IMR-90 (cell line): ENCODE results near the gene PHACTR3. TPM values are rescaled to one million over a fixed set of nuclear protein-coding genes. Genes with fewer than 3 reads are reported as not detected.

ENCODE experiments used
- ATAC-seq: fragments of 200-7000 bp; cut with Tn5 transposase; 2 replicates; pipeline ENCODE4 v1.9.1; 2020; ENCODE audit warnings: low read depth, mild to moderate bottlenecking, moderate library complexity
- BruUV-seq: library from RNA; stranded (reverse); fragments of 400-500 nt; replicated peaks from 2 replicates; lab custom pipeline; 2021; lab: Mats Ljungman, UMichigan
- CTCF ChIA-PET: fragments of 300-600 bp; formaldehyde crosslinking; extraction: SDS; loops from one replicate; lab custom pipeline; 2021; ENCODE audit warnings: antibody characterized with exemption; lab: Yijun Ruan, JAX
- POLR2A ChIA-PET: fragments of 300-600 bp; sonication (Branson Sonifier 250); formaldehyde crosslinking; loops from one replicate; lab custom pipeline; 2022; ENCODE audit warnings: antibody characterized with exemption; ENCODE audit not compliant: unreplicated experiment; lab: Charles Lee
- DNase-seq: peaks from one replicate; pipeline ENCODE4 v3.0.0; 2013
- H2AFZ ChIP-seq: replicated peaks from 2 replicates; pipeline ENCODE3; 2013; ENCODE audit warnings: low read length, mild to moderate bottlenecking; ENCODE audit not compliant: poor library complexity
- H2AK5ac ChIP-seq: 2 replicates; pipeline ENCODE4 v1.6.1; 2013; ENCODE audit warnings: low read depth, low read length, inconsistent platforms
- H2AK9ac ChIP-seq: replicated peaks from 2 replicates; pipeline ENCODE3; 2013; ENCODE audit warnings: mild to moderate bottlenecking, low read depth, low read length, moderate library complexity; ENCODE audit not compliant: poor library complexity
- H2BK120ac ChIP-seq: 2 replicates; pipeline ENCODE4 v1.6.1; 2013; ENCODE audit warnings: low read depth, low read length, inconsistent platforms
- H2BK15ac ChIP-seq: 3 replicates; pipeline ENCODE4 v1.6.1; 2013; ENCODE audit warnings: low read depth, low read length, inconsistent platforms
- H2BK20ac ChIP-seq: 2 replicates; pipeline ENCODE4 v1.6.1; 2013; ENCODE audit warnings: low read depth, mild to moderate bottlenecking, inconsistent platforms, low read length, moderate library complexity
- H2BK5ac ChIP-seq: 2 replicates; pipeline ENCODE4 v1.6.1; 2013; ENCODE audit warnings: mild to moderate bottlenecking, low read depth, low read length, inconsistent platforms; ENCODE audit not compliant: poor library complexity, severe bottlenecking
- H3K14ac ChIP-seq: replicated peaks from 2 replicates; pipeline ENCODE4 v1.6.1; 2013; ENCODE audit warnings: low read depth, low read length, inconsistent platforms
- H3K18ac ChIP-seq: 2 replicates; pipeline ENCODE4 v1.6.1; 2013; ENCODE audit warnings: low read depth, low read length, control low read depth
- H3K23ac ChIP-seq: 2 replicates; pipeline ENCODE4 v1.6.1; 2013; ENCODE audit warnings: low read depth, low read length, inconsistent platforms
- H3K27ac ChIP-seq: 2 replicates; pipeline ENCODE4 v1.5.1; 2013; ENCODE audit warnings: mild to moderate bottlenecking, control low read depth, low read length; ENCODE audit not compliant: insufficient read depth
- H3K27me3 ChIP-seq: 2 replicates; pipeline ENCODE4 v1.6.1; 2013; ENCODE audit warnings: low read length; ENCODE audit not compliant: control insufficient read depth, insufficient read depth
- H3K36me3 ChIP-seq: 2 replicates; pipeline ENCODE4 v1.6.1; 2013; ENCODE audit warnings: low read length, mixed read lengths; ENCODE audit not compliant: control insufficient read depth, insufficient read depth
- H3K4ac ChIP-seq: 2 replicates; pipeline ENCODE4 v1.6.1; 2013; ENCODE audit warnings: low read depth, low read length, inconsistent platforms
- H3K4me1 ChIP-seq: 2 replicates; pipeline ENCODE4 v1.6.1; 2013; ENCODE audit warnings: low read length, mixed read lengths; ENCODE audit not compliant: control insufficient read depth, insufficient read depth
- H3K4me2 ChIP-seq: 2 replicates; pipeline ENCODE4 v1.6.1; 2013; ENCODE audit warnings: low read depth, mild to moderate bottlenecking, control low read depth, low read length, moderate library complexity
- H3K4me3 ChIP-seq: 2 replicates; pipeline ENCODE4 v1.5.1; 2013; ENCODE audit warnings: low read depth, mild to moderate bottlenecking, control low read depth, low read length, moderate library complexity; ENCODE audit not compliant: insufficient read depth
- H3K56ac ChIP-seq: 2 replicates; pipeline ENCODE4 v1.6.1; 2013; ENCODE audit warnings: low read length, inconsistent platforms; ENCODE audit not compliant: insufficient read depth; ENCODE audit errors: extremely low read depth
- H3K79me1 ChIP-seq, 2 experiments: 2 replicates each; pipeline ENCODE4 v1.6.1; 2013; ENCODE audit warnings: low read length in 2 of 2, inconsistent platforms in 1 of 2, low read depth in 1 of 2
- H3K9ac ChIP-seq: 2 replicates; pipeline ENCODE4 v1.6.1; 2013; ENCODE audit warnings: low read depth, low read length, control low read depth
- H3K9me1 ChIP-seq: 2 replicates; pipeline ENCODE4 v1.6.1; 2013; ENCODE audit warnings: low read length, inconsistent platforms; ENCODE audit not compliant: insufficient read depth
- H3K9me3 ChIP-seq: 2 replicates; pipeline ENCODE4 v1.6.1; 2013; ENCODE audit warnings: low read length; ENCODE audit not compliant: control insufficient read depth, insufficient read depth
- H4K20me1 ChIP-seq: 2 replicates; pipeline ENCODE4 v1.6.1; 2013; ENCODE audit warnings: low read length, inconsistent platforms; ENCODE audit not compliant: insufficient read depth
- H4K5ac ChIP-seq: 2 replicates; pipeline ENCODE4 v1.6.1; 2013; ENCODE audit warnings: mild to moderate bottlenecking, low read depth, low read length, control low read depth
- H4K8ac ChIP-seq, 2 experiments: 2 replicates each; pipeline ENCODE4 v1.6.1; 2013; ENCODE audit warnings: low read depth in 2 of 2, low read length in 2 of 2, control low read depth in 1 of 2, inconsistent platforms in 1 of 2
- H4K91ac ChIP-seq: 2 replicates; pipeline ENCODE4 v1.6.1; 2013; ENCODE audit warnings: low read depth, low read length, inconsistent platforms; ENCODE audit not compliant: insufficient read depth
- CEBPB ChIP-seq: IDR thresholded peaks from 2 replicates; pipeline ENCODE4 v1.6.1; 2012; ENCODE audit warnings: low read depth, low read length, improper control_type of control experiment
- CTCF ChIP-seq: conservative IDR thresholded peaks from 2 replicates; pipeline ENCODE4 v1.5.1; 2012; ENCODE audit warnings: mild to moderate bottlenecking, low read depth, low read length, improper control_type of control experiment
- ELK1 ChIP-seq: fragments of 150-350 bp; IDR thresholded peaks from 2 replicates; pipeline ENCODE4 v1.6.1; 2016; ENCODE audit warnings: low read depth, mild to moderate bottlenecking, low read length, moderate library complexity, borderline replicate concordance
- FOS ChIP-seq: fragments of 150-350 bp; IDR thresholded peaks from 2 replicates; pipeline ENCODE4 v1.6.1; 2016; ENCODE audit warnings: low read depth, low read length
- MAFK ChIP-seq: IDR thresholded peaks from 2 replicates; pipeline ENCODE4 v1.6.1; 2012; ENCODE audit warnings: low read depth, low read length, improper control_type of control experiment
- MXI1 ChIP-seq: IDR thresholded peaks from 2 replicates; pipeline ENCODE4 v1.6.1; 2012; ENCODE audit warnings: low read depth, mild to moderate bottlenecking, low read length, moderate library complexity, borderline replicate concordance
- RAD21 ChIP-seq: IDR thresholded peaks from 2 replicates; pipeline ENCODE4 v1.6.1; 2012; ENCODE audit warnings: low read length, improper control_type of control experiment
- SMC3 ChIP-seq: fragments of 150-350 bp; IDR thresholded peaks from 2 replicates; pipeline ENCODE4 v1.6.1; 2016; ENCODE audit warnings: low read depth, mild to moderate bottlenecking, antibody characterized with exemption, low read length, moderate library complexity
- WGBS, 2 experiments: methylation state at CpG; one replicate each; pipeline versions ENCODE4 v1.1.5 to v1.1.7; 2013; ENCODE audit warnings: missing lambda C conversion rate in 2 of 2; ENCODE audit not compliant: insufficient read length in 1 of 2; ENCODE audit errors: extremely low coverage in 2 of 2; 5-methylcytosine and 5-hydroxymethylcytosine counted together
- dilution Hi-C: fragments of 300-500 bp; cut with HindIII; formaldehyde crosslinking; loops from one replicate; pipeline ENCODE4 v1.14.3; 2018; ENCODE audit warnings: low sequenced_read_pairs; ENCODE audit not compliant: unreplicated experiment
- in situ Hi-C: fragments of 300-500 bp; cut with MboI; formaldehyde crosslinking; loops from 3 replicates; pipeline ENCODE4 v1.14.3; 2019; ENCODE audit warnings: low sequenced_read_pairs, inconsistent platforms, mixed read lengths
- intact Hi-C: fragments of 100-400 bp; cut with micrococcal nuclease; formaldehyde crosslinking; loops from 2 replicates; pipeline ENCODE4 v1.10.0; 2022
- polyA plus RNA-seq, 3 experiments: library from polyadenylated mRNA; depleted of rRNA; stranded (reverse); fragments of >200 nt; gene quantifications; 2 replicates each; pipeline ENCODE4 v1.2.3, GENCODE V29; 2012; ENCODE audit warnings: low replicate concordance in 1 of 3
- total RNA-seq: library from RNA; depleted of rRNA; stranded (reverse); fragments of >200 nt; gene quantifications from 2 replicates; pipeline ENCODE4 v1.2.3, GENCODE V29; 2012
- TF ChIP-seq, protein P1 (sequence below): fragments of 150-350 bp; IDR thresholded peaks from 2 replicates; pipeline ENCODE4 v1.6.1; 2017; ENCODE audit warnings: mild to moderate bottlenecking, antibody characterized with exemption, low read length, low read depth

The PHACTR3 gene
- total and polyA plus RNA-seq, 2 of the 4 experiments (the other 2 are of a cell fraction) = not detected

- TF ChIP-seq MXI1 = no peak
Measured at GRCh38 chr20:59807909-59808728, 203.8 kb downstream of the PHACTR3 start (continued).

GRCh38 chr20:59808729-59809381 lies 204.5 kb downstream of the PHACTR3 start:
- CTCF ChIA-PET = no interaction called here

More at GRCh38 chr20:59808729-59809381, 204.5 kb downstream of the PHACTR3 start:
- Histone ChIP-seq H3K14ac (no peak overlapping the region), H2BK20ac (no peak overlapping the region), H4K20me1 (no peaks in the 10 kb centered on the region), H2BK15ac (no peak overlapping the region), H3K79me1 (no peaks in the 10 kb centered on the region), H3K9ac (no peak overlapping the region), H3K4ac (no peak overlapping the region), H3K9me3 (peaks cover 3% of the 10 kb centered on the region; the same call in 1 of the 2 replicates), H4K91ac (no peak overlapping the region), H4K8ac (no peak overlapping the region), H3K4me3 (no peak overlapping the region), H3K23ac (no peak overlapping the region), H2AFZ (no peak overlapping the region), H3K18ac (no peak overlapping the region), H3K56ac (no peak overlapping the region), H2BK120ac (no peak overlapping the region), H3K27me3 (no peaks in the 10 kb centered on the region), H4K5ac (no peak overlapping the region), H3K27ac (no peak overlapping the region), H3K9me1 (no peaks in the 10 kb centered on the region), H3K4me1 (no peaks in the 10 kb centered on the region), H3K36me3 (no peaks in the 10 kb centered on the region), H2AK5ac (no peak overlapping the region), H2AK9ac (no peak overlapping the region), H2BK5ac (no peak overlapping the region), H3K4me2 (no peak overlapping the region)
- TF ChIP-seq CTCF (no peak), MAFK (no peak), RAD21 (no peak), CEBPB (no peak), ELK1 (no peak), SMC3 (no peak), FOS (no peak), MXI1 (no peak)
- TF ChIP-seq, protein P1, sequence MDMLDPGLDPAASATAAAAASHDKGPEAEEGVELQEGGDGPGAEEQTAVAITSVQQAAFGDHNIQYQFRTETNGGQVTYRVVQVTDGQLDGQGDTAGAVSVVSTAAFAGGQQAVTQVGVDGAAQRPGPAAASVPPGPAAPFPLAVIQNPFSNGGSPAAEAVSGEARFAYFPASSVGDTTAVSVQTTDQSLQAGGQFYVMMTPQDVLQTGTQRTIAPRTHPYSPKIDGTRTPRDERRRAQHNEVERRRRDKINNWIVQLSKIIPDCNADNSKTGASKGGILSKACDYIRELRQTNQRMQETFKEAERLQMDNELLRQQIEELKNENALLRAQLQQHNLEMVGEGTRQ = no peak
- ATAC-seq (no peak), DNase-seq (no peak)
- dilution Hi-C loops (no loop called here), intact Hi-C loops (no loop called here), in situ Hi-C loops (no loop called here)
- no TSS peak for BruUV-seq
- POLR2A ChIA-PET = no interaction called here
- 50% methylated on average over 3 of the region's 29 CpGs; no CpG with 5 or more reads in 1 of the 2 experiments for WGBS, 2 experiments
